GM21423 (cell line): Measurements from ENCODE around the gene PRSS33.
A peak's percentile ranks its signal among the peaks of the same experiment; 100 is the strongest.

Experiments
- ATAC-seq: cut with Tn5 transposase; IDR thresholded peaks from one replicate; pipeline ENCODE4 v1.9.1; 2021; ENCODE audit warnings: mild to moderate bottlenecking, moderate library complexity; ENCODE audit not compliant: unreplicated experiment

PRSS33 gene

DNA sequence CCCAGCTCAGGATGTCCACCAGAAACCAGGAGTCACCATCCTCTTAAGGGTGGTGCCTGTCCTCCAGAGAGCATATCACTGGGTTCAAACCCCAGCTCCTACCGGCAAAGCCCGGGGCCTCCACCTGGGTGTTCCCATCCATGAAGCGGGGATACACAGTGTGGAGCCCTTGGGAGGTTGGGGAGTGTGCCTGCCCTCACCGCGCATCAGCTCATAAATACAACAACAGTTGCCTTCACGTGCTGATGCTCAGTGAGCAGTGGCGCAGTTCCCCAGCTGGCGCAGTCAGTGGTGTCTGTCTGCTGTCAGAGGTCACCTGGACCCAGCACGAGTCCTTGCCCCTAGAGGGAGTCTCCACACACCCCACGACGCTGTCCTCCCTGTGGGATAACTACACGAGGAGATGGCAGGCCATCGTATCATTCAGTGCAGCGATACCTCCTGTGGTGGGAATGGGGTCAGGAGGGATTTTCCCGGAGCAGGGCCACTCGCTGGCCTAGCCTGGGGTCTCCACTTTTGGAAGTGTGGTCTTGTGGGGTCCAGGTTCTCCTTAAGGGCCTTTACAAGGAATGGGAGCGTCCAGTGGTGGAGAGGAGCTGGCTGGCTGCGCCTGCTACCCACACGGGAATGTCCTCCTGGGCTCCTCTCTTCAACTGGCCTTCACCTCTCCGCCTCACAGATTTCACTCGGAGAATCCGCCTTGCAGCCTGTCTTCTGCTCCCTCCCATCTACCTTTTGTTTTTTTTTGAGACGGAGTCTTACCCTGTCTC lies 8.0 kb downstream of the PRSS33 start:
- ATAC-seq, result no peak

GRCh38 chr16:2778630-2778958 lies 8.8 kb downstream of the PRSS33 start:
- no peak for ATAC-seq

- ATAC-seq, result no peak
Observed at GRCh38 chr16:2777903-2778629, 9.3 kb downstream of the PRSS33 start.

DNA sequence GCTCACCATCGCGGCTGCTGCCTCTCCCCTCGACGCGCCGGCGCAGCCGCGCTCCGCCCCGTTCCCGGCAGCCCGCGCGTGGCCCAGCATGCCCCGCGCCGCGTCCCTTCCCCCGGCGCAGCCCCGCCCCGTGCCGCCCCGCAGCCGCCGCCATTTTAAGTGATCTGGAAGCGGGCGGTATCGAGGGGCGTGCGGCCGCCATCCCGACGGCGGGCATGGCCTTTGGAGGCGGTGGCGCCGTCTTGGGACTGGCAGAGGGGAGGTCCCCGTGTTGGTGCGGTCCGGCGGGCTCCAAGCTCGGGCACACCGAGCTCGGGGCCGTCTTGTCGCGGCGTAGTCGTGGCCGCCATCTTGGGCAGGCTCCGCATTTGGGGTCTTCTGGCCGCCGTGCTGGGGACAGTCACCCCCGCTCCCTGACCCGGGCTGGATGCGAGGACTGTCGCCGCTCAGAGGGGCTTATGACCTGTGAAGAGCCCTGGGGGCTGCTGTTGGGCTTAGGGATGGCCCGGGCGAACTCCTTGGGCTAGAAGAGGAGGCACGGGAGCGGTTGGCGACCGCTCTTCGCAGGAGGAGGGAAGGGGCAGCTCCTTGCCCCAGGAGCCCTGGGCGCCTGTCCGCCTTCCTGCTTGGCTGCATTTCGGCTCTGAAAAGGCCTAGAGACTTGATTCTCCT lies 10.0 kb downstream of the PRSS33 start, which contains the start of gene ELOB:
Gene ELOB, minus strand, starts transcription at position 50 of the 672 bp plus-strand sequence. Its CDS starts 41 bp downstream, at position 9.
- peak; percentile 76 for ATAC-seq

DNA sequence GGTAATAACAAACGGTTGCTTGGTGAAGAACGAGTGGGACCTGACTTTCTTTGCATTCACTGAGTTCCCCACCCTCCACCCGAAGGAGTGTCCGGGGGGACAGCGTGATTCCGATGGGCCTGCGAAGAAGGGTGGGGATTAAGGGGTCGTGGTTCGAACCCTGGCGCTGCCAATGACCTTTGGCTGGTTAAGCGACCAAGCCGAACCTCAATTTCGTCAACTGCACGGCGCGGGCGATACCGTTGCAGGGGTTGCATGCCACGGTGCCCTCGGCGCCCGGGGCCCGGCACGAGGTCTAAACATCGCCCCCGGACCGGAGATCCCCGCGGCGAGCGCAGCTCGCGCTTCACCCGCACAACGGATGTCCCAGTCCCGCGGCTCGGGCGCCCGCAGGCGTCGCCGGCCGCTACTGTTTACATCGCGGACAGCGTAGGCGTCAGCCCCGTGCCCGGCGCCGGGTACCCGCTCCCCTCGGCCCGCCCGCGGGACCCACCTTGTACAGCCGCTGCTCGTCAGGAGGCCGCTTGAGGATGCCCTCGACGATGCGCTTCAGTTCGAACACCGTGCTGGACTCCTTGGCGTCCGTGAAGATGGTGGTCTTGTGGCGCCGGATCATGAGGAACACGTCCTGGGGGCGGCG lies 10.7 kb downstream of the PRSS33 start:
- ATAC-seq, result peak; percentile 28

GRCh38 chr16:2775765-2776499 lies 11.4 kb downstream of the PRSS33 start:
- no peak for ATAC-seq

DNA sequence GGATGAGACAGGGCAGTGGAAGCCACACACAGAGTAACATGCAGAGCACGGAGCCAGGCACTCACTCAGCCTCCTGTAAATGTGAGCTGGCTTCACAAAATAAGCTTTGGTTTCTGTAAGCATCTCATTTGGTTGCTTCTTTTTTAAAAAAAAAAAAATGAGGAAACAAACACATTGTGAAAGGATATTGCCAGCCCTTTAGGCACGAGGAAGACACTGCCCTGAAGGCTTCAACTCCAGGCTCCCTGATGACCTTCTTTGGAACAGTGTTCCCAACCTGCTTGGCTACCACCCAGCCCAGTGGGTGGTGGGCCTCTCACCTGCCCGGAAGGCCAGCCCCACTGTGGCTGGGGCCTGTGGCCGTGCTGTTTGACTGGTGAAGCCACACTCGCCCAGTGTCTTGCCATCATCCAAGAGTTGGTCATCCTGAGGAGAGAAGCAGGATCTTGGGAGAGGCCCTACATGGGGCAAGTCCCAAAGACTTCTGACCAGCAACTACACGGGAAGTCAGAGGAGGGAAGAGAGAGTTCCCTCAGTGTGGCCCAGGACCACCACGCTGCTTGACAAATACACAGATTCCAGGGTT lies 12.1 kb downstream of the PRSS33 start:
- no peak for ATAC-seq

- no peak for ATAC-seq
Observed at GRCh38 chr16:2774161-2774891, 13.0 kb downstream of the PRSS33 start.

- no peak for ATAC-seq
Observed at GRCh38 chr16:2773188-2773968, 14.0 kb downstream of the PRSS33 start.

- no peak for ATAC-seq
Observed at GRCh38 chr16:2771496-2772402, 15.6 kb downstream of the PRSS33 start.

GRCh38 chr16:2770057-2770951 lies 17.1 kb downstream of the PRSS33 start:
- ATAC-seq, result no peak

GRCh38 chr16:2769675-2770056 lies 17.7 kb downstream of the PRSS33 start:
- ATAC-seq, result no peak

DNA sequence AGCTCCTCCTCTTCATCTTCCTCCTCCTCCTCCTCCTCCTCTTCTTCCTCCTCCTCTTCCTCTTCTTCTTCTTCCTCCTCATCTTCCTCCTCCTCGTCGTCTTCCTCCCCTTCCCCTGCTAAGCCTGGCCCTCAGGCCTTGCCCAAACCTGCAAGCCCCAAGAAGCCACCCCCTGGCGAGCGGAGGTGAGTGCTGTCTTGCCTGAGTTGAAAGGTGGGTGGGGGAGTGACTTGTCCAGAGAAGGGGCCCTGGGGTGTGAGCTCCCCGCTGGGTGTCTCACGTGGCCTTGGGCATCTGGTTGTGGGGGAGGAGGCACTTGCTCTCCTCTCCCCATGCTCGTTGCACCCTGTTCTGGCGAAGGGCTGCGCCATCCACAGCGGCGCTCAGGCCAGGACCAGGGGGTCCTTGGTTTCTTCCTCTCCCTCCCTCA lies 18.2 kb downstream of the PRSS33 start:
- no peak for ATAC-seq

DNA sequence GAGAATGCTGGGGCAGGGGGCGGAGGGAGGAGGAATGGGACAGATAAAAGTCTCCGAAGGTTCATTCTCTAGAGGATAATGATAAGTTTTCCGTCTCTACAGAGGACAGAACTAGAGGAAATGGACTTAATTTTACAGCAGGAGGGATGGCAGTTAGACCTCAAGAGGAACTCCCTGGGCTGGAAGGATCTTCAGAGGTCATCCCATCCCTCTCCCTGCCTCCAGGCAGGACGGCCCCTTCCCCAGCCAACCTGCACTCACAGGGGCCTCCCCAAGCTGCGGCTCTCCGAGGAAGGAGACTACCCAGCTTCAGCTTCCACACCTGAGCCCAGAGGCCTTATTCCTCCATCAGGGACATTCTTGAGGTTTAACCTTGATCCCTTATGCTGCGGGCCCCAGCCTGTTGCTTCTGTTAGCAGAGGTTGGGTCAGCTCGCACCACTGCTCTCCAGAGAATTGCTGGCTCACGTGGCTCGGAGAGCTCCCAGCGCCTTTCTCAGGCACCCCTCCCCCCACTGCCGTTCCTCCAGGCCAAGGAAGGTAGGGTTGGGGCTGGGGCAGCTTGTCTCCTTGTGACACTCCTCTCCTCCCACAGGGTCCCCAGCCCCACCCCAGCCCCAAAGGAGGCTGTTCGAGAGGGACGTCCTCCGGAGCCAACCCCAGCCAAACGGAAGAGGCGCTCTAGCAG lies 18.8 kb downstream of the PRSS33 start:
- ATAC-seq, result no peak

GRCh38 chr16:2767891-2768290 lies 19.5 kb downstream of the PRSS33 start:
- ATAC-seq, result no peak

- ATAC-seq, result no peak
Observed at GRCh38 chr16:2767140-2767731, 20.1 kb downstream of the PRSS33 start.
